ENCODE measurements around the gene UBALD2. TPM values are rescaled to one million over a fixed set of nuclear protein-coding genes. Genes with fewer than 3 reads are reported as not detected.

UBALD2 gene
- total RNA-seq, 4 donors from 2014 or later, result 7.9 to 27.2 (median 13.6) TPM

DNA sequence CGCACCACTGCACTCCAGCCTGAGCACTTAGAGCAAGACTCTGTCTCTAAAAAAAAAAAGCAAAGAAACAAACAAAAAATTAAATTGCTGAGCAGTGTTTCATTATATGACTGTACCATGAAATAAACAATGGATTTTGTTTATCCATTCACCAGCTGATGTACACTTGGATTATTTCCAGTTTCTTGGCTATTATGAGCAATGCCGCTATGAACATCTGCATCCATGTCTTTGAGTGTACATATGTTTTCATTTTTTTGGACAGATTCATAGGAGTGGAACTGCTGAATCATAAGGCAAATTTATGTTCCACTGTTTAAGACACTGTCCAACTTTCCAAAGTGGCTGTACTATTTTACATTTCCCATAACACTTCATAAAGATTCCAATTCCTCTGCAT lies 32.8 kb upstream of the UBALD2 start:
- WGBS, 2 donors, result 65 to 69% methylated on average over 2 of the region's 2 CpGs
- H3K4me1 ChIP-seq, result no peaks in the 10 kb centered on the region
- no peak overlapping the region for H3K4me3 ChIP-seq
- H3K36me3 ChIP-seq, result no peaks in the 10 kb centered on the region
- peaks cover 0 to 17% (median 0%) of the 10 kb centered on the region in 4 donors for H3K27me3 ChIP-seq
- intact Hi-C loops (cut with DNase I), result no loop called here
- no peak for DNase-seq
- H3K27ac ChIP-seq, result no peak overlapping the region
- no peaks in the 10 kb centered on the region for H3K9me3 ChIP-seq
- TF ChIP-seq, protein P1, sequence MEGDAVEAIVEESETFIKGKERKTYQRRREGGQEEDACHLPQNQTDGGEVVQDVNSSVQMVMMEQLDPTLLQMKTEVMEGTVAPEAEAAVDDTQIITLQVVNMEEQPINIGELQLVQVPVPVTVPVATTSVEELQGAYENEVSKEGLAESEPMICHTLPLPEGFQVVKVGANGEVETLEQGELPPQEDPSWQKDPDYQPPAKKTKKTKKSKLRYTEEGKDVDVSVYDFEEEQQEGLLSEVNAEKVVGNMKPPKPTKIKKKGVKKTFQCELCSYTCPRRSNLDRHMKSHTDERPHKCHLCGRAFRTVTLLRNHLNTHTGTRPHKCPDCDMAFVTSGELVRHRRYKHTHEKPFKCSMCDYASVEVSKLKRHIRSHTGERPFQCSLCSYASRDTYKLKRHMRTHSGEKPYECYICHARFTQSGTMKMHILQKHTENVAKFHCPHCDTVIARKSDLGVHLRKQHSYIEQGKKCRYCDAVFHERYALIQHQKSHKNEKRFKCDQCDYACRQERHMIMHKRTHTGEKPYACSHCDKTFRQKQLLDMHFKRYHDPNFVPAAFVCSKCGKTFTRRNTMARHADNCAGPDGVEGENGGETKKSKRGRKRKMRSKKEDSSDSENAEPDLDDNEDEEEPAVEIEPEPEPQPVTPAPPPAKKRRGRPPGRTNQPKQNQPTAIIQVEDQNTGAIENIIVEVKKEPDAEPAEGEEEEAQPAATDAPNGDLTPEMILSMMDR (IDR thresholded peaks at IDR 0.05), result no peak
- no peak for TF ChIP-seq POLR2A (IDR thresholded peaks at IDR 0.05)

DNA sequence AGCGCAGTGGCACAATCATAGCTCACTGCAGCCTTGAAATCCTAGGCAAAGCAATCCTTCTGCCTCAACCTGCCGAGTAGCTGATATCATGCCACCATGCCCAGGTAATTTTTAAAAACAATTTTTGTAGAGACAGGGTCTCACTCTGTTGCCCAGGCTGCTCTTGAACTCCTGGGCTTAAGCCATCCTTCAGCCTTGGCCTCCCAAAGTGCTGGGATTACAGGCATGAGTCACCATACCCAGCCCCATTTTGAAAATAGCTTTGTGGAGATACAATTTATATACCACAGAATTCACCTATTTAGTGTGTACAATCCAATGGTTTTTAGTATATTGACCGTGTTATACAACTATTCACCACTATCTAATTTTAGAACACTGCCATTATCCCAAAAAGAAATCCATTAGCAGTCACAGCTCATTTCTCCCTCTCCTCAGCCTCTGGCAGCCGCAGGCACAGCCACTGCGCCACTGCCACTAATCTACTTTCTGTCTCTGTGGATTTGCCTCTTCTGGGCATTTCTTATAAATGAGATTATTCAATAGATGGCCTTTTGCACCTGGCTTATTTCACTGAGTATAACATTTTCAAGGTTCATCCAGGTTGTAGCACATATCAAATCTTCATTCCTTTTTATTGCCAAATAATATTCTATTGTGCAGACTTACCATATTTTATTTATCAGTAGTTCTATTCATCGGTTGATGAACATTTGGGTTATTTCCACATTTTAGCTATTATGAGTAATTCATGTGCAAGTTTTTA lies 31.4 kb upstream of the UBALD2 start:
- no peak for TF ChIP-seq POLR2A (IDR thresholded peaks at IDR 0.05)
- TF ChIP-seq, protein P1 (IDR thresholded peaks at IDR 0.05), result no peak
- no peaks in the 10 kb centered on the region for H3K4me1 ChIP-seq
- no peaks in the 10 kb centered on the region for H3K36me3 ChIP-seq
- H3K27me3 ChIP-seq, result peaks cover 0 to 19% (median 0%) of the 10 kb centered on the region in 4 donors
- H3K4me3 ChIP-seq, result no peak overlapping the region
- DNase-seq, result no peak
- intact Hi-C loops (cut with DNase I), result no loop called here
- no peaks in the 10 kb centered on the region for H3K9me3 ChIP-seq
- H3K27ac ChIP-seq, result no peak overlapping the region
- WGBS, 2 donors, result 82 to 87% methylated on average over 6 of the region's 6 CpGs

DNA sequence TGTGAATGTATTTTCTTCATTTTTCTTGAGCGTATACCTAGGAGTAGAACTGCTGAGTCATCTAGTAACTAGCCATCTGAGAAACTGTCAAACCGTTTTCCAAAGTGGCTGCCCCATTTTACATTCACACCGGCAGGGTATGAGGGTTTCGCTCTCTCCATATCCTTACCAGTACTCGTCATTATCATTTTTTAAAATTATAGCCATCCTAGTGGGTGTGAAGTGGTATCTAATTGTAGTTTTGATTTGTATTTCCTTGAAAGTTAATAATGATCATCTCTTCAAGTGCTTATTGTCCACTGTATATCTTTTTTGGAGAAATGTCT lies 30.8 kb upstream of the UBALD2 start:
- H3K4me1 ChIP-seq, result peaks cover 0 to 3% (median 2%) of the 10 kb centered on the region in 3 donors
- no peak for TF ChIP-seq POLR2A (IDR thresholded peaks at IDR 0.05)
- TF ChIP-seq, protein P1 (IDR thresholded peaks at IDR 0.05), result no peak
- peaks cover 0 to 22% (median 0%) of the 10 kb centered on the region in 4 donors for H3K27me3 ChIP-seq
- H3K4me3 ChIP-seq, result no peak overlapping the region
- no peak for DNase-seq
- intact Hi-C loops (cut with DNase I), result no loop called here
- no peak overlapping the region for H3K27ac ChIP-seq
- H3K9me3 ChIP-seq, result no peaks in the 10 kb centered on the region
- WGBS, 2 donors, result 64 to 70% methylated on average over 5 of the region's 5 CpGs
- no peaks in the 10 kb centered on the region for H3K36me3 ChIP-seq

DNA sequence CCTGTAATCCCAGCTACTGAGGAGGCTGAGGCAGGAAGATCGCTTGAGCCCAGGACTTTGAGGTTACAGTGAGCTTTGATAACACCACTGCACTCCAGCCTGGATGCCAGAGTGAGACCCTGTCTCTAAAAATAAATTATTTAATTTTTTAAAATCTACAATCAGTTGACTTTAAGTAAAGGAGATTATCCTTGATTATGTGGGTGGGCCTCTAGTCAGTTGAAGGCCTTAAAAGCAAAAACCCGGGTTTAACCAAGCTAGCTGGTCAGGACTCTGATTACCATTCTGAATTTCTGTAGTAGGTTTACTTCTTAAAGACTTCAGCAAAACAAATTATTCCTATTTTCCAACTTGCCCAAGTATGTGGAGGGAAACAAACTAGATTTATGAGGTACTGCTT lies 29.3 kb upstream of the UBALD2 start:
- intact Hi-C loops (cut with DNase I), result no loop called here
- Histone ChIP-seq H3K27ac (no peak overlapping the region), H3K27me3 (peaks cover 0 to 25% (median 2%) of the 10 kb centered on the region in 4 donors), H3K36me3 (no peaks in the 10 kb centered on the region), H3K9me3 (no peaks in the 10 kb centered on the region), H3K4me3 (no peak overlapping the region), H3K4me1 (peaks cover 7 to 14% (median 11%) of the 10 kb centered on the region in 3 donors)
- 92 to 97% methylated on average over 2 of the region's 2 CpGs for WGBS, 2 donors
- TF ChIP-seq, protein P1 (IDR thresholded peaks at IDR 0.05), result no peak
- TF ChIP-seq POLR2A (IDR thresholded peaks at IDR 0.05), result no peak
- no peak for DNase-seq

DNA sequence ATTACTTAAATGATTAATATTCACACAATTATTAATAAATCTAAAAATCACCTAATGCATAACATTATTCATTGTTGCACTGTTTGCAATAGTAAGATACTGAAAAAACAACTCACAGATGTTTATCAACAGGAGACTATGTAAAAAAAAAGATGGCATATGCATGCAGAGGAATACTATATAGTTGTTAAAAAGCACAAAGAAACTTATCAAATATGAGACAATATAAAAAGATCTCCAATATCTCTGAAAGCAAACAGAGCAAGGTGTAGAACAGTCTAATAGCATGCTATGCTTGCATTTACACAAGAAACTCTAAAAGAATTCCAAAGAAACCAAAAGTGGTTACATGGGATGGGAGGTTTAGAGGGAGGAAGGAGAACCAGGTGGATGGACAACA lies 28.5 kb upstream of the UBALD2 start:
- intact Hi-C loops (cut with DNase I), result no loop called here
- H3K27ac ChIP-seq, result no peak overlapping the region
- TF ChIP-seq, protein P1 (IDR thresholded peaks at IDR 0.05), result no peak
- no peak for TF ChIP-seq POLR2A (IDR thresholded peaks at IDR 0.05)
- H3K36me3 ChIP-seq, result no peaks in the 10 kb centered on the region
- peaks cover 0 to 32% (median 2%) of the 10 kb centered on the region in 4 donors for H3K27me3 ChIP-seq
- H3K4me1 ChIP-seq, result peaks cover 9 to 21% (median 18%) of the 10 kb centered on the region in 3 donors
- H3K9me3 ChIP-seq, result no peaks in the 10 kb centered on the region
- no peak for DNase-seq
- H3K4me3 ChIP-seq, result no peak overlapping the region

Measured in esophagus squamous epithelium (tissue), 5 donors.